Prostate gland (tissue), 2 donors: Measurements from ENCODE around the gene TGFB2. TPM values are rescaled to one million over a fixed set of nuclear protein-coding genes. Genes with fewer than 3 reads are reported as not detected.

Source experiments
- DNase-seq: peaks from one replicate; pipeline ENCODE4 v3.0.0-alpha.2; 2019; ENCODE audit warnings: low spot score
- H3K27ac ChIP-seq, 2 donors: fragments of 200-600 bp; sonication (generic); 2 replicates each; pipeline ENCODE4 v1.5.1; 2017 to 2019
- H3K27me3 ChIP-seq: fragments of 200-600 bp; sonication (generic); replicated peaks from 2 replicates; pipeline ENCODE4 v1.5.1; 2019; ENCODE audit not compliant: insufficient read depth
- H3K36me3 ChIP-seq, 2 donors: fragments of 200-600 bp; sonication (generic); 1 replicate in 1 of 2; 2 replicates in 1 of 2; pipeline versions ENCODE4 v1.5.1 to v1.8.1; 2017 to 2019
- H3K4me1 ChIP-seq: fragments of 200-600 bp; sonication (generic); replicated peaks from 2 replicates; pipeline ENCODE4 v1.5.1; 2019
- H3K4me3 ChIP-seq, 2 donors: fragments of 200-600 bp; sonication (generic); 2 replicates each; pipeline ENCODE4 v1.5.1; 2017 to 2019
- H3K9me3 ChIP-seq: fragments of 200-600 bp; sonication (generic); 2 replicates; pipeline ENCODE4 v1.5.1; 2017
- CTCF ChIP-seq, 4 experiments: fragments of 200-600 bp in 2 of 4; fragments of 450-650 bp in 2 of 4; sonication (generic) in 2 of 4; IDR thresholded peaks; 1 replicate in 3 of 4; 2 replicates in 1 of 4; pipeline ENCODE4 v1.5.1; 2016 to 2019; ENCODE audit warnings: antibody characterized with exemption in 4 of 4, mild to moderate bottlenecking in 2 of 4, moderate library complexity in 2 of 4
- POLR2A ChIP-seq: fragments of 450-650 bp; IDR thresholded peaks from one replicate; pipeline ENCODE4 v1.6.1; 2016; ENCODE audit warnings: antibody characterized with exemption, mild to moderate bottlenecking
- POLR2AphosphoS5 ChIP-seq: sonication (generic); formaldehyde crosslinking; IDR thresholded peaks from one replicate; pipeline ENCODE4 v1.6.1; 2017; ENCODE audit warnings: antibody characterized with exemption
- WGBS: methylation state at CpG from one replicate; pipeline ENCODE4 v1.1.5; 2018; 5-methylcytosine and 5-hydroxymethylcytosine counted together
- intact Hi-C: fragments of 100-400 bp; cut with DNase I; formaldehyde crosslinking; loops from one replicate; pipeline ENCODE4 v1.14.2; 2022
- small RNA-seq, 2 donors: library from RNA; depleted of rRNA; stranded (forward); fragments of <200 nt; gene quantifications; one replicate each; pipeline ENCODE3, GENCODE V24; 2016
- total RNA-seq, 2 donors: library from RNA; depleted of rRNA; stranded (reverse); fragments of >200 nt; gene quantifications; one replicate each; pipeline ENCODE4 v1.1.0, GENCODE V29; 2016

The TGFB2 gene
- total RNA-seq, 2 donors from 2014 or later = 7.8 to 9.6 TPM

GRCh38 chr1:218488986-218489385 lies 143.8 kb downstream of the TGFB2 start:
- no peak for TF ChIP-seq CTCF (IDR thresholded peaks at IDR 0.05)
- no peak for TF ChIP-seq POLR2AphosphoS5
- no peak for TF ChIP-seq POLR2A
- H3K4me1 ChIP-seq = no peaks in the 10 kb centered on the region
- H3K9me3 ChIP-seq = no peaks in the 10 kb centered on the region
- intact Hi-C loops = no loop called here
- no peak overlapping the region for H3K27ac ChIP-seq
- WGBS = 74% methylated on average over 3 of the region's 3 CpGs
- no peaks in the 10 kb centered on the region for H3K27me3 ChIP-seq
- no peak overlapping the region for H3K4me3 ChIP-seq
- H3K36me3 ChIP-seq = no peaks in the 10 kb centered on the region
- DNase-seq = no peak

GRCh38 chr1:218490406-218490922 lies 145.3 kb downstream of the TGFB2 start:
- intact Hi-C loops = no loop called here
- 68% methylated on average over 1 of the region's 1 CpG for WGBS
- no peaks in the 10 kb centered on the region for H3K36me3 ChIP-seq
- no peak overlapping the region for H3K27ac ChIP-seq
- H3K9me3 ChIP-seq = no peaks in the 10 kb centered on the region
- TF ChIP-seq CTCF (IDR thresholded peaks at IDR 0.05) (no peak), POLR2A (no peak), POLR2AphosphoS5 (no peak)
- no peaks in the 10 kb centered on the region for H3K27me3 ChIP-seq
- no peak for DNase-seq
- H3K4me1 ChIP-seq = no peaks in the 10 kb centered on the region
- H3K4me3 ChIP-seq = no peak overlapping the region

GRCh38 chr1:218492874-218493273 lies 147.7 kb downstream of the TGFB2 start:
- TF ChIP-seq POLR2AphosphoS5 = no peak
- no peak for TF ChIP-seq POLR2A
- TF ChIP-seq CTCF (IDR thresholded peaks at IDR 0.05) = no peak
- Histone ChIP-seq H3K4me1 (no peaks in the 10 kb centered on the region), H3K4me3 (no peak overlapping the region), H3K9me3 (no peaks in the 10 kb centered on the region), H3K36me3 (no peaks in the 10 kb centered on the region), H3K27ac (no peak overlapping the region), H3K27me3 (no peaks in the 10 kb centered on the region)
- DNase-seq = no peak
- WGBS = 67% methylated on average over 2 of the region's 2 CpGs
- intact Hi-C loops = no loop called here

- WGBS = 53% methylated on average over 2 of the region's 2 CpGs
- H3K4me3 ChIP-seq = no peak overlapping the region
- no peaks in the 10 kb centered on the region for H3K9me3 ChIP-seq
- H3K4me1 ChIP-seq = no peaks in the 10 kb centered on the region
- intact Hi-C loops = no loop called here
- no peaks in the 10 kb centered on the region for H3K36me3 ChIP-seq
- no peak overlapping the region for H3K27ac ChIP-seq
- no peak for DNase-seq
- no peak for TF ChIP-seq POLR2A
- no peak for TF ChIP-seq CTCF (IDR thresholded peaks at IDR 0.05)
- no peak for TF ChIP-seq POLR2AphosphoS5
- H3K27me3 ChIP-seq = no peaks in the 10 kb centered on the region
Observed at GRCh38 chr1:218493986-218494385, 148.8 kb downstream of the TGFB2 start.

Small RNA genes lying within 50 kb of the gene (small RNA-seq; reads per million reads assigned to genes)
- gene AC096638.1 = 0 reads per million in 2 donors

Other genes starting within 250 kb of the TGFB2 start
- 1 to 10 TPM; 4.1 TPM for gene RRP15, start 60.0 kb upstream of the TGFB2 start, total RNA-seq